GM18499 (cell line): ENCODE measurements around the gene FLAD1.

Experiments used
- ATAC-seq: cut with Tn5 transposase; IDR thresholded peaks from one replicate; pipeline ENCODE4 v1.9.1; 2021; ENCODE audit warnings: moderate number of reproducible peaks; ENCODE audit not compliant: insufficient read depth, unreplicated experiment

The FLAD1 gene

DNA sequence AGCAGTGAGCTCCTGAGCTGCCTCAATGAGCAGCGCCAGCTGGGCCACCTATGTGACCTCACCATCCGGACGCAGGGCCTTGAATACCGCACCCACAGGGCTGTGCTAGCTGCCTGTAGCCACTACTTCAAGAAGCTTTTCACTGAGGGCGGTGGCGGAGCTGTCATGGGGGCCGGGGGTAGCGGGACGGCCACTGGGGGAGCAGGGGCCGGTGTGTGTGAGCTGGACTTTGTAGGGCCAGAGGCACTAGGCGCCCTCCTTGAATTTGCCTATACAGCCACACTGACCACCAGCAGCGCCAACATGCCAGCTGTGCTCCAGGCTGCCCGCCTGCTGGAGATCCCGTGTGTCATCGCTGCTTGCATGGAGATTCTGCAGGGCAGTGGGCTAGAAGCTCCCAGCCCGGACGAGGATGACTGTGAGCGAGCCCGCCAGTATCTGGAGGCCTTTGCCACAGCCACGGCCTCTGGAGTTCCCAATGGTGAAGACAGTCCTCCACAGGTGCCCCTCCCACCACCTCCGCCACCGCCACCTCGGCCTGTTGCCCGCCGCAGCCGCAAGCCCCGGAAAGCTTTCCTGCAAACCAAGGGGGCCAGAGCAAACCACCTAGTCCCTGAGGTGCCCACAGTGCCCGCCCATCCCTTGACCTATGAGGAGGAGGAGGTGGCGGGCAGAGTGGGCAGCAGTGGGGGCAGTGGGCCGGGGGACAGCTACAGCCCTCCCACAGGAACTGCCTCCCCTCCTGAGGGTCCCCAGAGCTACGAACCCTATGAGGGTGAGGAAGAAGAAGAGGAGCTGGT is 31.8 kb downstream of the FLAD1 start:
- ATAC-seq = no peak

DNA sequence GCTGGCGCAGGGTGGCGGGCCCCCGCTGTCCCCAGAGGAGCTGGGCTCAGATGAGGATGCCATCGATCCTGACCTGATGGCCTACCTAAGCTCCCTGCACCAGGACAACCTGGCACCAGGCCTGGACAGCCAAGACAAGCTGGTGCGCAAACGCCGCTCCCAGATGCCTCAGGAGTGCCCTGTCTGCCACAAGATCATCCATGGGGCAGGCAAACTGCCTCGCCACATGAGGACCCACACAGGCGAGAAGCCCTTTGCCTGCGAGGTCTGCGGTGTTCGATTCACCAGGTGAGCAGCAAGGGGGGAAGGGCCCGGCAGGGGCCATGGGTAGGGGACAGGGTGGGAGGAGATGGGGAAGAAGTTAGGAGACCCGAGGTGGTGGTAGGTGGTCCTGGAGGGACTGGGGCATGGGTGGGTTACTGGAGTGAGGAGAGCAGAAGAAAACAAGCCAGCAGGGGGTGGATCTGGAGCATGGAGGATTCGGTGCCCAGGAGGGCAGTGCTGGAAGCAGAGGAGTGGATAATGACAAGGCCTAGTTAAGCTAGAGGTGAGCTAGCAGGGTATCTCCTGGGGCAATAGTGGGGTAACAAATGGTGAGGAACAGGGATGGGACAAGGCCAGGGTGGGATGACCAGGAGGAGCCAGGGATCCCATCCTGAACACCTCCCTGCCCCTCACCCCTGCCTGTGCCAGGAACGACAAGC is 32.5 kb downstream of the FLAD1 start:
- ATAC-seq = no peak

DNA sequence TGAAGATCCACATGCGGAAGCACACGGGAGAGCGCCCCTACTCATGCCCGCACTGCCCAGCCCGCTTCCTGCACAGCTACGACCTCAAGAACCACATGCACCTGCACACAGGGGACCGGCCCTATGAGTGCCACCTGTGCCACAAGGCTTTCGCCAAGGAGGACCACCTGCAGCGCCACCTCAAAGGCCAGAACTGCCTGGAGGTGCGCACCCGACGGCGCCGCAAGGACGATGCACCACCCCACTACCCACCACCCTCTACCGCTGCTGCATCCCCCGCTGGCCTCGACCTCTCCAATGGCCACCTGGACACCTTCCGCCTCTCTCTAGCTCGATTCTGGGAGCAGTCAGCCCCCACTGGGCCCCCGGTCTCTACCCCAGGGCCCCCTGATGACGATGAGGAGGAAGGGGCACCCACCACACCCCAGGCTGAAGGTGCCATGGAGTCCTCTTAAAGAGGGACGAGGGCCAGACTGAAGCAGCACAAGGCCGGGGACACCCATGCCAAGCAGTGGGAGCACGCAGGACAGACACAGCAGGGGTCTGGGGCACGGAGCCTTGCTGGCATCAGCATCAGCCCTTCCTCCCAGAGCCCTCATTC is 33.2 kb downstream of the FLAD1 start:
- ATAC-seq = no peak

DNA sequence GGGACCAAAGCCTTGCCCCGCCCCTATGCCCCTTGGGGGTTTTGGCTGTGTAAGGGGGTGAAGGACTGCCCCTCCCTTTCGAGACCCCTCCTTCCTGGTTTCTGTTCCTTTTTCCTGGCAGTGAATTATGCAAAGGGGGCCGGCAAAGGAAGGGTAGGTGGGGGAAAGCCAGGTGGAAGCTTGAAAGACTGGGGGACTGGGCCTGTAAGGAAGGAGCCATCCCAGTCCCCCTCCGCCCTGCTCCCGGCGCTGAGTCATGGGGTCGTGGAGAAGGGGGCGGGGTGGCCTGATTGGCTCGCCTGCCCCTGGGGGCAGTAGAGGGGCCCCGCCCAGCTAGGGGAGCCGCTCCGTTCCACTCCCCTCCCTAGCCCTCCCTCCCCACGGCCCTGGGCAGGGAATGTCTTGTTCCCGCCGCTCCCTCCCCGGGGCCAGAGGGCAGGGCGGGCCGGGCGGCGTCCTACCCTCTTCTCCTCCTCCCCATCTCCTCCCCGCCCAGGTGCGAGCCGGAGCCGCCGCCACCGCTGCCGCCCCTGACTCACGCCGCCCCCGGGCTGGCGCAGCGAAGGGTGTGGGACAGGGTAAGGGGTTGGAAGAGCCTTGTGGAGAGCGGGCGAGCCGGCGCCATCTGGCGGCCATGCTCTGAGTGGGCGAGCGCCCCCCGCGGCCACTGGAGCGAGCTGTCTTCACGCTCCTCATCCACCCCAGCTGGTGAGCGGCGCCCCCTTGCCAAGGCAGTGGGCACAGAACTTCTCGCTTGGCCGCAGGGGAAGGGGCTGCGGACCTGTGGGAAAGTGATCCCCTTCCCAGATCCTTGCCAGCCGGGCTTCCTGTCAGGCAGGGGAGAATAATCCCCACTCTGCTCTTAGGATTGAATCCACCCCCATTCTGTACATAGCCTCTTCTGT is 34.1 kb downstream of the FLAD1 start:
- no peak for ATAC-seq

DNA sequence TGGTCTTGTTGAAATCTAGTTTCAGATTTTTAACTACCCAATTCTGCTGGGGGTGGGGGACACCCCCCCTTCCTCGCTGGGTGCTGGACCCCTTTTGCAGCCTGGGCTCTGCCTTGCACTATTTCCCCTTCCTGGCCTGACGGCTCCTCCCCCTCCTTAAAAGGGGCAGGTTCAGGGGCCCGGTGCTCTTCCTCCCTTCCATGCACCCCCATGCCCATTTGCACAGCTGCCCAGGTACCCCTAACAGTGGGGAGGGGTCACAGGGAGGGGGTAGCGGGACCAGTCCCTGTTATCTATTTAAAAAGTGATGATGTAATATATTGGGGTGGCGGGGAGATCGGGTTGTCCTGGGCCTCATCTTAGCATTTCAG is 34.8 kb downstream of the FLAD1 start:
- no peak for ATAC-seq

DNA sequence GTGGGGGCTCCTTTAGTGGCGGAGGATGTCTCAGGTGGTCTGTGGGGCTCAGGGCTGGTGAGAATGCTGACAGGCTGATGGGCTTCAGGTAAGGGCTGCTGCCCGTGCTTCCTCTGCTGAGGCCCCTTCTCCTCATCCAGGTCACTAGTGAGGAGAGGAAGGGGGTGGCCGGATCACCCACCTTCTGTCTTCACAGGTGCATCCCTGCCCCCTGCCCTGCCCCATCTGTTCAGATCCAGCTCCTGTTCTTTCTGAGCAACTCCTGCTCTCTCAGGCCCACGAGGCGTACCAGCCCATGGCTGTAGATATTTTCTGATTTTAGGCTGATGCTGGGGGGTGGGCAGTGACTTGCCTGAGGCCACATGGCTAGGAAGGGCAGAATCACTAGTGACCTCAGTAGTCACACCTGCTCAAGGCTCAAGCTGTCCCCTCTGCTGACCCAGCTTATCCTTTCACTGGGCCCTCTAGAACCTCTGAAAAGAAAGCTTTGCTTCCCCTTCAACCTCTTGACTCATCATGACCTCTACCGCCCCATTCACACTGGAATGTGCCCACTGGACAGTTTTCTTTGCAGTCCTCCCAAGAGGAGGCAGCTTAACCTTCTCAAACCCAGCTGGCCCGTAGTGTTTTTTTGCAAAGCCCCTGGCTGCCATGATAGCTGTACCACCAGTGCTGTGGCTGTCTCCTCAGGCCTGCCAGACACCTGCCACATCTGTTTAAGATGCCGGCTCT is 35.6 kb downstream of the FLAD1 start:
- ATAC-seq = no peak

DNA sequence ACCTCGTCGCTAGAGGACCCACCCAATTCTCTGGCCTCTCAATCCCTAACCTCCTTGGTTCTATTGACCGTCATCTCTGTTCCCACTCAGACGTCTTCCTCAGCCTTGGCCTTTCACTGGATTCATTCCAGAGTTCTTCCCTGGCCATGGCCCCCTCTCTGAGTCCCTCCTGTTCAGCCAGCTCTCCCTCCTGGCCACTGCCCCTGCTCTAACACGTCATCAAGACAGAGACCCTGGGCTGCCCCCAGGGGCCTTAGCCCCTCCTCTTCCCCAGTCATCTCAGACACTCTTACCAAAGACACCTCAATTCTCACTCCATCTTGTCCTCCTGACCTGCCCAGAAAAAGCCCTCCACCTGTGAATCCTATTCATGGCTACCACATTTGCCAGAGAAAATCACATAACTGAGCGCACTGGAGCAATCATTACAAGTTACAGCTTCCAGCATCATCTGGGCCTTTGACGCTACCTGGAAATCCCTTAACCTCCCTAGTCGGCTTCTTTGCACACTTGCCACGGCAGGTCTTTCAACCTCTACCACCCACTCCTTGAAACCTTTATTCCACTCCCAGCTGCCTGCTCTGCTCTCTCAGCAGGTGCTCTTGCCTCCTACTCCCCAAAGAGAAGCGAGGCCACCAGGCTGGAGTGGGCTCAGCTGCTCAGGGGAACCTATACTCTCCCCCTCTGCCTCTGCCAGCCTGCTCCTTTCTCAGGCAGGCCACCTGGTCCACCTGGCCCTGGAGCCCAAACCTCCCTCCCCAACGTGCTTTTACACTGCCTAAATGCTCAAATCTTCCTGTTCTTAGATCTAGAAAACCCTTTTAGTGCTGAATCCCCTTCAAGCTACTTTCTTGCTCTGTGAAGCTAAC is 36.5 kb downstream of the FLAD1 start:
- no peak for ATAC-seq

DNA sequence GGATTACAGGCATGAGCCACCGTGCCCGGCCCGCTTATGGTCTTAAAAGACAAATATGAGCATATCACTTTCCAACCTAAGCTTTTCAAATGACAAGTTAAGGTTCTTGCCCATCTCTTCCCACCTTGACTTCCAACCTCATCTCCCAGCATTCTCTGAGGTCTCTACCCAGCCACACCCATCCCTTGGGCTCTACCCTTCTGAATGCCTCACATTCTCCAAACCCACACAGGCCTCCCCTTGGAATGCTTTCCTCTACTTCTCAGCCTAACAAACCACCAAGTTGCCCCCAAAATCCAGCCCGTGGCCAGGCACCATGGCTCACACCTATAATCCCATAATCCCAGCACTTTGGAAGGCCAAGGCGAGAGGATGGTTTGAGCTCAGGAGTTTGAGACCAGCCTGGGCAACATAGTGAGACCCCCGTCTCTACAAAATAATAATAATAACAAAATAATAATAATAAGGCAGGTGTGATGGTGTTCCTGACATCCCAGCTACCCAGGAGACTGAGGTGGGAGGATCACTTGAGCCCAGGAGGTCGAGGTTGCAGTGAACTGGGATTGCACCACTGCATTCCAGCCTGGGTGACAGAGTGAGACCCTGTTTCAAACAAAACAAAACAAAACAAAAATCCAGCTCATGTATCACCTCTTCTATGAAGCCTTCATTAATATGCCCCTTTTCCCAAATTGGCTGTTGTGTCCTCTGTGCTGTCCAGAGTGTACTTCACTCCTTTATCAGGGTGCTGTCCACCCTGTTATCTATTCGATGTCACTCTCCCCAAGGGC is 39.2 kb downstream of the FLAD1 start:
- ATAC-seq = no peak

DNA sequence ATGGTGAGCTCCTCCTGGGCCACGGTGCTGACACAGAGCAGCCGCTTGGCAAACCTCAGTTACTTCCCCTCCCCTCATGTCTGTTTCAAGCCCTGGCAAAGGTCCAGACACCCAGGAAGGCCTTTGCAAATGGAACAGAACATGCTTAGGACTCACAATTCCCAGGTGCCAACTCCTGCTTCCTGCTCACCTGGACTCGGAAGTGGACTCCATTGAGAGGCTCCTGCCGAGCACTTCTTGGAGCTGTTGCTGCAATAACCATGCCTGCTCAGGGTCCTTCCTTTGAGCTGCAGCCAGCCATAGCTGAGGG is 39.7 kb downstream of the FLAD1 start:
- no peak for ATAC-seq

DNA sequence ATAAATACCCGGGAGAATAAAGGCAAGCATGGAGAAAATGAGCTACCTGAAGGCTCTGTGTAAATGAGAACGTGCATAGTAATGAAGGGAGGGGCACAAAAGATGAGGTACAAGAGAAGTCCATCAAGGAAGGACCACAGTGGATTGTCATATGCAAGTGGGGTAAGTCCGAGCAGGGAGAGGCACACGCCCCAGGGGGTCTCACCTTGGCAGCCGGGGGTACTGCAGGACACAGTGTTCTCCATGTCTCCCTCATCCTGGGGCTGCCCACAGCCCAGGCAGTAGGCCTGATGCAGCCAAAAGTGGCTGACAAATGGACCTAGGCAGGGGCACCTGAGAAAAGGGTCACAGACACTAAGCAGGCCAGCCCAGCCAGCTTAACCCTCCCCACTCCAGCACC is 40.5 kb downstream of the FLAD1 start:
- ATAC-seq = no peak

DNA sequence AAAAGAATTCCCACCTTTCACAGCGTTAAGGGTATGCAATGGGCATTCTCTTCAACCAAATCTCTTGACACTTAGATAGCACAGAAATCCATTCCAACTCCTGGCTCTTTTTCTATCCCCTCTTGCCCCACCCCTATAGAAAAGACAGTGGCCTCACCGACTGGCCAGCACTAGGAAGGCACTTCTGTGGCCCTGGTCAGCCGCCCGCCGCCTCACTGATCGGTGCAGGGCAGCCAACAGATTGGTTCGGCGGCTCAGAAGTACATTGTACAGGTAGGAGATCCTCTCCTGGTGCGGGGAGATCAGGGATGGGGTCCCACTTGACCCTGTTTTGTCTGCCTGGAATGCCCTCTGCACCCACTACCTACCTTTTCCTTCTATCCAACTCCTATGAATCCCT is 41.2 kb downstream of the FLAD1 start:
- no peak for ATAC-seq

DNA sequence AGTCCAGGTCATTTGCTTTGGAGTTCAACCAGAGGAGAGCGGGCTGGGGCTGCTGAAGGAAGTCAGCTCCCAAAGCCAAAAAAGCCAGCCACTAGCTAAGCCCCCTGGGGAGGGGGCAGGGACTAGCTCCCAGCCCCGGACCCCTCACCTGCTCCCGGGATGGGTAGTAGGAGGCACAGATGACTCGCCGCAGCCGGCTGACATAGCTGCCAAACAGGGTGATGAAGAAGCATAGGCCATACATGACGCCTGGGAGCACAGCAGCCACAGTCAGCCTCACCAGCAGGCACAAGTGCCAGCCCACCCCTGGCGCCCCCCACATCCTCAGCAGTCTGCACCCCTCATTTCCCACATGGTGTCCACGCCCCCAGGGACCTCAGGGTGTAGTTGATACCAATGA is 43.0 kb downstream of the FLAD1 start:
- no peak for ATAC-seq

DNA sequence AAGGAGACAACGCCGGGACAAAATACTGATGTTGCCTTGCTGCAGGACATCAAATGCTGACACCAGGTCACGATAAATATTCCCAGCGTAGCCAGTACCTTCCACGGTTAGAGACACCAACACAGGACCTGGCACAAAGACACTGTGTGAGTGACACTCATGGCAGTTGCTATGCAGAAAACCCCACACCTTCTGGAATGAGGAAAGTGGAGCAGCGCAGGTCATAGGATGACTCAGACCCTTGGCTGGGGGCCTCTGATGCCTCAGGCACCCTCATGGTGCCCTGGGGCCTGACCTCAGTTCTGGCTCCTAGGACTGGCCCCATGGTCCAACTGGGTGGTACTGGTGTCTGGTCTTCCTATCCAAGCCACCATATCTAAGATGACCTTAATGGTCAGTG is 43.4 kb downstream of the FLAD1 start:
- no peak for ATAC-seq

DNA sequence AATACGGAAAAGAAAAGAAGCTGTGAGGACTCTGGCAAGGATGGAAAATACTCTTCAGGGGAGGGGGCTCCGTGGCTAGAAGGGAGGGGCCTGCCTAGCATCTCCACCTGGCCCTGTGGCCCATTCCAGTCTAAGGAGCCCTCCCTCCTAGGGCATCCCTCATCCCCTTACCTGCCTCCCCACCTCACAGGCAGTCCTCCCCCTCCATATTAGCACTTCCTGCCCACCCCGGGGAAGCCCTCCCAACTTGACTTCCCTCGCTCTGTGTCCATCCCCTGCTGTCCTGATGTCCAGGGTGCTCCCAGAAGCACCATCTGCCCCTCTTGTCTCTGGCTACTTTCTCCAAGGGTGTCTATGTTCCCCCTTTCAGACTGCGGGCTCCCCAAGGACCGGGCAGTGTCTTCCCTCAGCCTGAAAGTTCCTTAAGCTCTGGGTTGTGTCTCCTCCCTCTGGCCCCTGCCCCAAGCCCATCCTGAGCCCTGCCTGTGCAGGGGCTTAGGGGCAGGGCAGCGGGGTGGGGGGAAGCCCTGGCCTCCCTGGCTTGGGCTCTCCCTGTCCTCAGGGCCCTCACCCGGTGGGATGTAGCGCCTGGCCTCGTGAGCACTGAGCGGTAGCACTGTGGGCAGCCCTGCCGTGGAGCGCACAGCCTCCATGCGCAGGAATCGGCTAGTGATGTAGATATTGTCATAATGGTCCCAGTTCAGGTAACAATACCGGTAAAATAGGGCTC is 46.5 kb downstream of the FLAD1 start:
- ATAC-seq = no peak

DNA sequence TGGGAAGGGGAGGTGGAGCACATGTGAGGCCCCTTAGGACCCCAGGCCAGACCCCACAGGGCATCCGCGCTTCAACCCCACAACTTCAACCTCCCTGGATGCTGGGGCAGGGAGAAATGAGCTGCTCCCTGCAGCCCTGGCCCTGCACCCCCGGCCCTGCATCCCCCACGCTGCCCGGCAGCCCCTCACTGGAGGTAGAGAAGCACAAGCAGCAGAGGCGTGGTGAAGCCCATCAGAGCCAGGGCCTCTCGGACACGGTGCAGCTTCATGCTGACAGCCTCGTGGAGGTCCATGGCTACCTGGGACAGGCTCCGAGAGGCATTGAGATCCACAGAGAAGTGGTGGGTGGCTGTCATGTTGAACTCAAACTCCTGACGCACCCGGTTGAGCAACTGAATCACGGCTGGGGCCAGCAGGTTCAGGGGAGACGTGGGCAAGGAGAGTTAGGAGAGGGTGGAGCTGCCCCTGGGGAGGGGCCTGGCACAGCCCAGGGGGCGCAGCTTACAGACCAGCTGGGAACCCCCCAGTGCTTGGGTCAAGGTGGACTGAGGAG is 47.2 kb downstream of the FLAD1 start:
- ATAC-seq = no peak

DNA sequence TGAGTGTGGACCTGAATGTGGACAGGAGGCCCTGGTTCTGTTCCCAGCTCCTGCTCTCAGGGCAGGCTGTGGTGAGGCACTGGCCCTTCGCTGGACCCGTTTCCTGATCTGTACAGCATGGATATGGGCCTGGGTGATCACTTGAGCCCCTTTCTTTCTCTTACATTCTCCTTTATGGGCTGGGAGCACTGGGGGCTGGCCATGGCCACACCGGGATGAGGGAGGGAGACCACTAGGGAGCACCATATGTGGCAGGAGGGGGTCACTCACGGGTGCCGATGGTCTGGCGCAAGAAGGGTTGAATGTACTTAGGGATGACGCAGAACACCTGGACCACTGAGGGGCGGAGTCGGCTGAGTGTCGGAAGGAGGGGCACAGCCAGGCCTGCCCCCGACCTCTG is 47.8 kb downstream of the FLAD1 start:
- ATAC-seq = no peak

DNA sequence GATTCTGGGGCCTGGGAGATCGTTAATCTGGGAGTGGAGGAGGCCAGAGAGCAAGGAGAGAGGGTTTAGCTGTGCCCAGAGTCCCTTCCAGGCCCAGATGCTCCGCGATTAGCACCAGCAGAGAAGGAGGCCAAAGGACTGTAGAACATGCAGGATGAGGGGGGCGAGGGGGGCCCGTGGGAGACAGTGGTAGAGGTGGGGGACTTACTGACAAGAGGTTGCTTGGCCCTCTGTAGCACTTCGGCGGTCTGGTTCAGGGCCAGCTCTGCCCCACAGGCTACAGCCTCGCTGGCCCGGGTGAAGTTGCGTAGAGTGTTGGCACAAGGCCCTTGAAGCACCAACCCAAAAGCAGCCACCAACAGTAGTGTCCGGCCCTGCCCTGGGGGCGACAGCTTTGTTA is 49.7 kb downstream of the FLAD1 start:
- ATAC-seq = no peak

DNA sequence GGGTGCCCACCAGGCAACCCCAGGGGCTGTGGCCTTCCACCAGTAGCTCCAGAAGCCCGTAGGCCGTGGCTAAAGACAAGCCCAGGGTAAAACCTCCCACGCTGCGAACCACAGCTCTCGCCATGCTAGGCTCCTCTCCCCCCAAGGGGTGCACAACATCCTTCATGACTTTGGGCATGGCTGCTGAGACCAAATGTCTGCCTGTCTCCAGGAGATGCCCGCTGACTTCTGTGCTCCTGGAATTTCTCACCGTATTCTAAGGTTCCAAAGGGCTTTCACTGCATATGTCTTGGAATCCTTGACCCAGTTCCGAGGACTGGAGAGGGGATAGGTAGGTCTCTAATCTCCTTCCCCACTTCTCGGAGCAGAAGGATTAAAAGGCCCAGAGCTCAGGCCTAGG is 50.4 kb downstream of the FLAD1 start, which contains the start of the genes DCST1 and DCST2:
TSS of gene DCST1 (plus strand) at position 301 of the 400 bp plus-strand sequence. CDS start 213 bp downstream, outside the sequence.
TSS of gene DCST2 (minus strand) at position 258 of the 400 bp plus-strand sequence. CDS start at position 178, 80 bp downstream.
- no peak for ATAC-seq
